Measurements from ENCODE around the gene PNPLA5. TPM values are rescaled to one million over a fixed set of nuclear protein-coding genes. Genes with fewer than 3 reads are reported as not detected.

Gene PNPLA5
- total and polyA plus RNA-seq, 2 of the 8 experiments (the other 6 are each of a cell fraction or from before 2014, with no cell fraction given) = 3.9 to 6.8 TPM

GRCh38 chr22:43917521-43917920, 25.7 kb upstream of the PNPLA5 start:
- no peak overlapping the region for H4K91ac ChIP-seq (replicated peaks; ENCODE audit: insufficient read length, low read length)
- no peak overlapping the region for H2BK15ac ChIP-seq (ENCODE audit: low read length)
- no peaks in the 10 kb centered on the region for H3K36me3 ChIP-seq (ENCODE audit: control insufficient read depth in 2 of 4, insufficient read depth in 4 of 4, low read length in 3 of 4)
- H4K20me1 ChIP-seq (replicated peaks in 1 of 2; ENCODE audit: control insufficient read depth in 1 of 2, insufficient read depth in 2 of 2, low read length in 2 of 2) = no peaks in the 10 kb centered on the region
- no peak overlapping the region for H3K9ac ChIP-seq (replicated peaks in 1 of 4; ENCODE audit: extremely low read depth in 1 of 4, low read depth in 3 of 4, low read length in 3 of 4)
- POLR2A ChIA-PET (ENCODE audit: partially characterized antibody) = no interaction called here
- CTCF ChIA-PET (ENCODE audit: partially characterized antibody) = interaction anchor here (1.0 to 1.5 kb wide), 3 partner anchors 13 to 90 kb away, joined by 3 read pairs; no protein-coding TSS in a partner anchor
- no peak overlapping the region for H2AK5ac ChIP-seq (ENCODE audit: low read depth, low read length)
- no peak overlapping the region for H2BK5ac ChIP-seq (ENCODE audit: low read depth, low read length)
- H2AFZ ChIP-seq (ENCODE audit: low read length) = no peak overlapping the region
- no peak overlapping the region for H3K23ac ChIP-seq (ENCODE audit: insufficient read length)
- peaks cover 0 to 4% of the 10 kb centered on the region in 2 experiments; a peak in 1 of 4 replicates for H3K9me3 ChIP-seq (ENCODE audit: insufficient read depth in 2 of 2, low read depth in 1 of 2, low read length in 1 of 2)
- H3K4me2 ChIP-seq (ENCODE audit: insufficient read depth in 1 of 2, low read depth in 2 of 2, low read length in 2 of 2) = no peak overlapping the region
- H3K14ac ChIP-seq (ENCODE audit: insufficient read length) = no peak overlapping the region
- 0 out of 2 replicates have a peak, but pooled peaks cover 2% of the 10 kb centered on the region for H3K23me2 ChIP-seq (ENCODE audit: low read depth, low read length)
- WGBS, 2 experiments (ENCODE audit: extremely low coverage in 1 of 2, insufficient coverage in 1 of 2, insufficient read length in 1 of 2, insufficient replicate concordance in 2 of 2, low coverage in 1 of 2, low lambda C conversion rate in 2 of 2, missing lambda C conversion rate in 1 of 2) = 93% methylated on average over 3 of the region's 6 CpGs; no CpG with 5 or more reads in 1 of the 2 experiments
- no peak overlapping the region for H2BK20ac ChIP-seq (ENCODE audit: low read length)
- H3K27me3 ChIP-seq (replicated peaks in 1 of 4; ENCODE audit: control insufficient read depth in 3 of 4, extremely low read depth in 1 of 4, insufficient read depth in 3 of 4, low read length in 3 of 4) = no peaks in the 10 kb centered on the region; a peak in 1 of 7 replicates
- no peak overlapping the region for H2BK12ac ChIP-seq (ENCODE audit: low read depth, low read length)
- DNase-seq (ENCODE audit: low read depth in 1 of 2, low spot score in 2 of 2) (no peak), FAIRE-seq (no peak)
- peaks cover 0 to 10% (median 5%) of the 10 kb centered on the region in 4 experiments; a peak in 6 of 7 replicates for H3K4me1 ChIP-seq (replicated peaks in 1 of 4; ENCODE audit: control insufficient read depth in 3 of 4, insufficient read depth in 4 of 4, low read length in 3 of 4)
- no peak overlapping the region for H3K4me3 ChIP-seq (ENCODE audit: extremely low read depth in 1 of 4, insufficient read depth in 2 of 4, low read depth in 3 of 4, low read length in 4 of 4)
- H3K27ac ChIP-seq (ENCODE audit: low read depth, low read length) = no peak overlapping the region
- TF ChIP-seq E2F6 (IDR thresholded peaks at IDR 0.05) = no peak
- TF ChIP-seq POU5F1 (IDR thresholded peaks at IDR 0.05; ENCODE audit: low read depth, low read length) = no peak
- TF ChIP-seq RAD21 (IDR thresholded peaks at IDR 0.05 in 1 of 2, conservative IDR thresholded peaks at IDR 0.05 in 1 of 2; ENCODE audit: low read depth in 2 of 2, low read length in 2 of 2) = no peak
- TF ChIP-seq ASH2L (IDR thresholded peaks at IDR 0.05; ENCODE audit: low read length) = no peak
- TF ChIP-seq GTF2F1 (IDR thresholded peaks at IDR 0.05; ENCODE audit: borderline replicate concordance, low read depth, low read length) = no peak
- TF ChIP-seq TCF12 (IDR thresholded peaks at IDR 0.05; ENCODE audit: low read depth, low read length) = no peak
- H3K79me2 ChIP-seq (ENCODE audit: control insufficient read depth in 1 of 2, insufficient read depth in 2 of 2, low read length in 2 of 2) = no peaks in the 10 kb centered on the region
- no peak overlapping the region for H3K4ac ChIP-seq (replicated peaks; ENCODE audit: insufficient read length, low read depth, low read length)
- no peak overlapping the region for H4K5ac ChIP-seq (ENCODE audit: insufficient read length, low read depth, low read length)
- no peaks in the 10 kb centered on the region; the same call in 1 of the 2 replicates for H3K79me1 ChIP-seq (ENCODE audit: low read depth, low read length)
- H4K8ac ChIP-seq (ENCODE audit: extremely low read depth, insufficient read depth, low read length) = no peak overlapping the region
- H3K18ac ChIP-seq (ENCODE audit: extremely low read depth, low read length) = no peak overlapping the region
- no peak overlapping the region for H2BK120ac ChIP-seq (replicated peaks; ENCODE audit: low read depth, low read length)
- no peak overlapping the region for H3K56ac ChIP-seq (replicated peaks; ENCODE audit: insufficient read length, low read depth, low read length)
